Activated naive CD8-positive, alpha-beta T cell treated with anti-CD3 and anti-CD28 coated beads, Interleukin-2, amount 50 U/mL, for 24 hours (primary cell): Measurements from ENCODE around the gene PLBD2.

Experiments
- ATAC-seq: fragments of 150-1000 bp; cut with Tn5 transposase; one replicate; pipeline ENCODE4 v1.10.0; 2021
- DNase-seq: peaks from one replicate; pipeline ENCODE4 v3.0.0; 2021
- H3K27ac Mint-ChIP-seq: one replicate; pipeline ENCODE4 v1.8.0; 2021; ENCODE audit warnings: mild to moderate bottlenecking, mixed read lengths
- H3K27me3 Mint-ChIP-seq: one replicate; pipeline ENCODE4 v1.8.0; 2021; ENCODE audit warnings: mixed read lengths
- H3K36me3 Mint-ChIP-seq: one replicate; pipeline ENCODE4 v1.8.0; 2021; ENCODE audit warnings: low read depth, mixed read lengths
- H3K4me1 Mint-ChIP-seq: one replicate; pipeline ENCODE4 v1.8.0; 2021; ENCODE audit warnings: mixed read lengths
- H3K4me3 Mint-ChIP-seq: one replicate; pipeline ENCODE4 v1.8.0; 2021; ENCODE audit warnings: mild to moderate bottlenecking, moderate library complexity, mixed read lengths
- H3K9me3 Mint-ChIP-seq: one replicate; pipeline ENCODE4 v1.8.0; 2021; ENCODE audit warnings: mixed read lengths

The PLBD2 gene

GRCh38 chr12:113440336-113440735, 81.9 kb downstream of the PLBD2 start:
- Mint-ChIP-seq H3K4me3 (no peak overlapping the region), H3K4me1 (no peaks in the 10 kb centered on the region), H3K9me3 (no peaks in the 10 kb centered on the region), H3K36me3 (no peaks in the 10 kb centered on the region), H3K27me3 (peaks cover 13% of the 10 kb centered on the region), H3K27ac (no peak overlapping the region)
- DNase-seq (no peak), ATAC-seq (no peak)
